Activated CD4-positive, alpha-beta T cell treated with anti-CD3 and anti-CD28 coated beads, Interleukin-2, amount 50 U/mL, for 16 hours (primary cell): ENCODE data around the gene CFAP107.

ENCODE experiments used
- DNase-seq: peaks from one replicate; pipeline ENCODE4 v3.0.0-alpha.2; 2020

Gene CFAP107

GRCh38 chr1:12745126-12745991 lies 641 bp upstream of the CFAP107 start:
- DNase-seq: no peak

- DNase-seq: no peak
These were observed 2.9 kb downstream of the CFAP107 start for GRCh38 chr1:12748778-12749355.

GRCh38 chr1:12754738-12755137 lies 8.7 kb downstream of the CFAP107 start:
- DNase-seq: no peak

- no peak for DNase-seq
These were observed 10.3 kb downstream of the CFAP107 start for GRCh38 chr1:12756273-12756672.

GRCh38 chr1:12756768-12757413 lies 10.9 kb downstream of the CFAP107 start:
- DNase-seq: no peak

GRCh38 chr1:12757836-12758235 lies 11.8 kb downstream of the CFAP107 start:
- DNase-seq: no peak

- DNase-seq: no peak
These were observed 14.3 kb downstream of the CFAP107 start for GRCh38 chr1:12760256-12760795.

GRCh38 chr1:12761781-12762180 lies 15.8 kb downstream of the CFAP107 start:
- no peak for DNase-seq

- DNase-seq: no peak
These were observed 16.8 kb downstream of the CFAP107 start for GRCh38 chr1:12762766-12763165.

- no peak for DNase-seq
These were observed 17.5 kb downstream of the CFAP107 start for GRCh38 chr1:12763479-12763878.

GRCh38 chr1:12764016-12764415 lies 18.0 kb downstream of the CFAP107 start:
- no peak for DNase-seq

GRCh38 chr1:12769031-12769430 lies 23.0 kb downstream of the CFAP107 start:
- DNase-seq: no peak

GRCh38 chr1:12769976-12770505 lies 24.0 kb downstream of the CFAP107 start:
- DNase-seq: no peak

- DNase-seq: no peak
These were observed 24.6 kb downstream of the CFAP107 start for GRCh38 chr1:12770620-12771019.

GRCh38 chr1:12771186-12771585 lies 25.2 kb downstream of the CFAP107 start:
- no peak for DNase-seq

- DNase-seq: no peak
These were observed 26.5 kb downstream of the CFAP107 start for GRCh38 chr1:12772520-12772919.

GRCh38 chr1:12773438-12773837 lies 27.4 kb downstream of the CFAP107 start, which contains the start of gene PRAMEF12:
Gene PRAMEF12 (plus strand): TSS chr1:12773738. CDS start chr1:12774868, 1,130 bp downstream.
- no peak for DNase-seq

GRCh38 chr1:12774801-12775345 lies 28.9 kb downstream of the CFAP107 start:
- DNase-seq: no peak

- no peak for DNase-seq
These were observed 29.4 kb downstream of the CFAP107 start for GRCh38 chr1:12775443-12775842.

- DNase-seq: no peak
These were observed 31.0 kb downstream of the CFAP107 start for GRCh38 chr1:12776801-12777557.

- no peak for DNase-seq
These were observed 32.1 kb downstream of the CFAP107 start for GRCh38 chr1:12778061-12778460.

- DNase-seq: no peak
These were observed 32.9 kb downstream of the CFAP107 start for GRCh38 chr1:12778907-12779306.
